Measurements from ENCODE around the gene SPG7. TPM values are rescaled to one million over a fixed set of nuclear protein-coding genes. Genes with fewer than 3 reads are reported as not detected.

The SPG7 gene
- total and polyA plus RNA-seq, 2 of the 4 experiments (the other 2 are of a cell fraction), result 94.6 to 96.8 TPM

GRCh38 chr16:89567656-89568594 lies 59.7 kb downstream of the SPG7 start:
- POLR2A ChIA-PET (ENCODE audit: unreplicated experiment), result no interaction called here
- CTCF ChIA-PET, result no interaction called here
- WGBS, 2 experiments (ENCODE audit: extremely low coverage in 2 of 2, insufficient read length in 1 of 2), result 68% methylated on average over 8 of the region's 30 CpGs; no CpG with 5 or more reads in 1 of the 2 experiments
- TF ChIP-seq NFE2L2 (IDR thresholded peaks at IDR 0.05; ENCODE audit: low read depth, low read length) (no peak), BHLHE40 (IDR thresholded peaks at IDR 0.05; ENCODE audit: low read depth, low read length) (no peak), CEBPB (IDR thresholded peaks at IDR 0.05; ENCODE audit: low read depth, low read length) (no peak), MAZ (IDR thresholded peaks at IDR 0.05; ENCODE audit: borderline replicate concordance, low read depth, low read length) (no peak), RFX5 (IDR thresholded peaks at IDR 0.05; ENCODE audit: low read depth, low read length) (no peak), SMC3 (IDR thresholded peaks at IDR 0.05; ENCODE audit: low read depth, low read length) (no peak), FOS (IDR thresholded peaks at IDR 0.05; ENCODE audit: low read depth, low read length) (no peak), POLR2A (IDR thresholded peaks at IDR 0.05; ENCODE audit: low read depth, low read length) (no peak), MXI1 (IDR thresholded peaks at IDR 0.05; ENCODE audit: borderline replicate concordance, low read depth, low read length) (no peak), RAD21 (IDR thresholded peaks at IDR 0.05; ENCODE audit: low read length) (no peak), ELK1 (IDR thresholded peaks at IDR 0.05; ENCODE audit: borderline replicate concordance, low read depth, low read length) (no peak), USF2 (IDR thresholded peaks at IDR 0.05; ENCODE audit: low read depth, low read length) (no peak), MAFK (IDR thresholded peaks at IDR 0.05; ENCODE audit: low read depth, low read length) (no peak), RCOR1 (IDR thresholded peaks at IDR 0.05; ENCODE audit: insufficient replicate concordance, low read length) (no peak), CHD1 (IDR thresholded peaks at IDR 0.05; ENCODE audit: low read depth, low read length) (no peak)

More at GRCh38 chr16:89567656-89568594, 59.7 kb downstream of the SPG7 start:
- H2BK5ac ChIP-seq (ENCODE audit: low read depth, low read length, poor library complexity, severe bottlenecking), result no peak overlapping the region
- dilution Hi-C loops (cut with HindIII; ENCODE audit: low sequenced_read_pairs, unreplicated experiment) (no loop called here), in situ Hi-C loops (cut with MboI; ENCODE audit: low sequenced_read_pairs) (no loop called here), intact Hi-C loops (cut with micrococcal nuclease) (no loop called here)
- no peak overlapping the region for H3K9ac ChIP-seq (ENCODE audit: low read depth, low read length)
- H3K14ac ChIP-seq (replicated peaks; ENCODE audit: low read depth, low read length), result no peak overlapping the region
- peaks cover 37% of the 10 kb centered on the region for H4K20me1 ChIP-seq (ENCODE audit: insufficient read depth, low read length)
- H3K27ac ChIP-seq (ENCODE audit: insufficient read depth, low read length), result no peak overlapping the region
- H3K36me3 ChIP-seq (ENCODE audit: control insufficient read depth, insufficient read depth, low read length), result peaks cover 20% of the 10 kb centered on the region
- H3K56ac ChIP-seq (ENCODE audit: extremely low read depth, insufficient read depth, low read length), result no peak overlapping the region
- no peak overlapping the region for H3K4me3 ChIP-seq (ENCODE audit: insufficient read depth, low read depth, low read length)
- H2BK120ac ChIP-seq (ENCODE audit: low read depth, low read length), result no peak overlapping the region
- no peak for ATAC-seq (ENCODE audit: low read depth)
- H3K4me2 ChIP-seq (ENCODE audit: low read depth, low read length), result no peak overlapping the region
- peaks cover 21% of the 10 kb centered on the region for H3K4me1 ChIP-seq (ENCODE audit: control insufficient read depth, insufficient read depth, low read length)
- no peak overlapping the region for H4K8ac ChIP-seq (ENCODE audit: low read depth in 2 of 2, low read length in 2 of 2)
- H4K5ac ChIP-seq (ENCODE audit: low read depth, low read length), result no peak overlapping the region
- H3K9me1 ChIP-seq (ENCODE audit: insufficient read depth, low read length), result peaks cover 9% of the 10 kb centered on the region
- H2AK5ac ChIP-seq (ENCODE audit: low read depth, low read length), result no peak overlapping the region
- H2AK9ac ChIP-seq (replicated peaks; ENCODE audit: low read depth, low read length, poor library complexity), result no peak overlapping the region
- H3K23ac ChIP-seq (ENCODE audit: low read depth, low read length), result no peak overlapping the region
- no peak overlapping the region for H3K18ac ChIP-seq (ENCODE audit: low read depth, low read length)
- H3K9me3 ChIP-seq (ENCODE audit: control insufficient read depth, insufficient read depth, low read length), result no peaks in the 10 kb centered on the region
- no peak overlapping the region for H2BK15ac ChIP-seq (ENCODE audit: low read depth, low read length)
- BruUV-seq (replicated peaks), result no TSS peak
- H3K27me3 ChIP-seq (ENCODE audit: control insufficient read depth, insufficient read depth, low read length), result no peaks in the 10 kb centered on the region
- H2AFZ ChIP-seq (replicated peaks; ENCODE audit: low read length, poor library complexity), result peak overlapping the region; percentile 5
- H4K91ac ChIP-seq (ENCODE audit: insufficient read depth, low read depth, low read length), result no peak overlapping the region
- H3K79me1 ChIP-seq (ENCODE audit: low read depth in 1 of 2, low read length in 2 of 2), result peaks cover 19 to 32% of the 10 kb centered on the region in 2 experiments
- H3K4ac ChIP-seq (ENCODE audit: low read depth, low read length), result no peak overlapping the region
- DNase-seq, result no peak
- H2BK20ac ChIP-seq (ENCODE audit: low read depth, low read length), result no peak overlapping the region

Measured in IMR-90 (cell line).